Neural cell (in vitro differentiated cells): ENCODE results near the gene OGDH. TPM values are rescaled to one million over a fixed set of nuclear protein-coding genes. Genes with fewer than 3 reads are reported as not detected.

Experiments
- H2AFZ ChIP-seq: fragments of 200-600, 300-800 bp; sonication (generic), shearing (Covaris generic); 2 replicates; pipeline ENCODE4 v1.6.0; 2014; ENCODE audit warnings: low read depth, mild to moderate bottlenecking, antibody characterized with exemption, low read length, moderate library complexity
- H3F3A ChIP-seq: fragments of 200-600 bp; shearing (Covaris generic); 2 replicates; pipeline ENCODE4 v1.6.1; 2016; ENCODE audit warnings: mild to moderate bottlenecking, moderate library complexity, mixed read lengths, antibody characterized with exemption, low read length; ENCODE audit not compliant: insufficient read depth, poor library complexity, severe bottlenecking
- H3K27ac ChIP-seq: fragments of 200-600, 300-800 bp; sonication (generic), shearing (Covaris generic); 2 replicates; pipeline ENCODE4 v1.5.1; 2014; ENCODE audit warnings: mild to moderate bottlenecking, low read length, moderate library complexity
- H3K27me3 ChIP-seq: fragments of 300-800, 200-600 bp; sonication (generic), shearing (Covaris generic); 2 replicates; pipeline ENCODE4 v1.6.0; 2014; ENCODE audit warnings: mild to moderate bottlenecking, low read depth, low read length, moderate library complexity; ENCODE audit not compliant: insufficient read depth
- H3K36me3 ChIP-seq: fragments of 300-800, 200-600 bp; sonication (generic), shearing (Covaris generic); 2 replicates; pipeline ENCODE4 v1.5.1; 2014; ENCODE audit warnings: mild to moderate bottlenecking, antibody characterized with exemption, low read length, moderate library complexity; ENCODE audit not compliant: insufficient read depth
- H3K4me2 ChIP-seq: fragments of 300-800, 200-600 bp; sonication (generic), shearing (Covaris generic); 2 replicates; pipeline ENCODE4 v1.6.0; 2014; ENCODE audit warnings: mild to moderate bottlenecking, low read length
- H3K4me3 ChIP-seq: fragments of 300-800, 200-600 bp; sonication (generic), shearing (Covaris generic); 2 replicates; pipeline ENCODE4 v1.5.1; 2014; ENCODE audit warnings: mild to moderate bottlenecking, low read length, moderate library complexity
- H3K79me2 ChIP-seq: fragments of 200-600 bp; shearing (Covaris generic); replicated peaks from 2 replicates; pipeline ENCODE4 v1.6.0; 2014; ENCODE audit warnings: mild to moderate bottlenecking, low read length, moderate library complexity; ENCODE audit not compliant: insufficient read depth
- H3K9ac ChIP-seq: fragments of 300-800, 200-600 bp; sonication (generic), shearing (Covaris generic); 2 replicates; pipeline ENCODE4 v1.6.1; 2016; ENCODE audit warnings: mild to moderate bottlenecking, low read length, mixed read lengths
- H3K9me2 ChIP-seq: fragments of 200-600 bp; shearing (Covaris generic); 2 replicates; pipeline ENCODE4 v1.6.1; 2016; ENCODE audit warnings: mild to moderate bottlenecking, low read length, mixed read lengths; ENCODE audit not compliant: insufficient read depth
- H3K9me3 ChIP-seq: fragments of 200-600, 300-800 bp; sonication (generic), shearing (Covaris generic); 2 replicates; pipeline ENCODE4 v1.6.1; 2016; ENCODE audit warnings: mild to moderate bottlenecking, mixed run types, low read length, moderate library complexity, mixed read lengths
- H4K20me1 ChIP-seq: fragments of 200-600 bp; shearing (Covaris generic); 2 replicates; pipeline ENCODE4 v1.6.1; 2016; ENCODE audit warnings: mild to moderate bottlenecking, mixed run types; ENCODE audit not compliant: insufficient read depth
- EP300 ChIP-seq: fragments of 450-650 bp; conservative IDR thresholded peaks from 2 replicates; pipeline ENCODE4 v1.6.1; 2014; ENCODE audit warnings: antibody characterized with exemption, mild to moderate bottlenecking, moderate library complexity; ENCODE audit not compliant: poor library complexity, severe bottlenecking
- EZH2 ChIP-seq: fragments of 200-600, 300-800 bp; shearing (Covaris generic), sonication (generic); IDR thresholded peaks from 2 replicates; pipeline ENCODE4 v1.6.1; 2014; ENCODE audit warnings: antibody characterized with exemption, low read length, borderline replicate concordance, mild to moderate bottlenecking; ENCODE audit not compliant: insufficient read depth, poor library complexity, severe bottlenecking
- MXI1 ChIP-seq: fragments of 450-650 bp; conservative IDR thresholded peaks from 2 replicates; pipeline ENCODE4 v1.6.1; 2014; ENCODE audit warnings: antibody characterized with exemption, mild to moderate bottlenecking; ENCODE audit not compliant: poor library complexity, severe bottlenecking
- POLR2AphosphoS5 ChIP-seq: IDR thresholded peaks from 2 replicates; pipeline ENCODE4 v1.6.1; 2012
- RAD21 ChIP-seq: fragments of 450-650 bp; conservative IDR thresholded peaks from 2 replicates; pipeline ENCODE4 v1.6.1; 2014; ENCODE audit warnings: antibody characterized with exemption, mild to moderate bottlenecking, moderate library complexity
- SMC3 ChIP-seq: fragments of 450-650 bp; conservative IDR thresholded peaks from 2 replicates; pipeline ENCODE4 v1.6.1; 2014; ENCODE audit warnings: antibody characterized with exemption, mild to moderate bottlenecking, moderate library complexity; ENCODE audit not compliant: poor library complexity
- TAF1 ChIP-seq: IDR thresholded peaks from 2 replicates; pipeline ENCODE4 v1.6.1; 2012; ENCODE audit warnings: low read depth
- polyA plus RNA-seq: library from polyadenylated mRNA; depleted of rRNA; stranded (reverse); fragments of >200 nt; gene quantifications from 2 replicates; pipeline ENCODE4 v1.2.3, GENCODE V29; 2014
- TF ChIP-seq, protein P1 (sequence below): fragments of 450-650 bp; IDR thresholded peaks from 2 replicates; pipeline ENCODE4 v1.5.1; 2014; ENCODE audit warnings: antibody characterized with exemption, mild to moderate bottlenecking, moderate library complexity; ENCODE audit not compliant: poor library complexity, severe bottlenecking
- TF ChIP-seq, protein P2 (sequence below): IDR thresholded peaks from 2 replicates; pipeline ENCODE4 v1.6.1; 2012; ENCODE audit warnings: borderline replicate concordance

The OGDH gene
- polyA plus RNA-seq, 1 donor from 2014 or later = 16.9 TPM

DNA sequence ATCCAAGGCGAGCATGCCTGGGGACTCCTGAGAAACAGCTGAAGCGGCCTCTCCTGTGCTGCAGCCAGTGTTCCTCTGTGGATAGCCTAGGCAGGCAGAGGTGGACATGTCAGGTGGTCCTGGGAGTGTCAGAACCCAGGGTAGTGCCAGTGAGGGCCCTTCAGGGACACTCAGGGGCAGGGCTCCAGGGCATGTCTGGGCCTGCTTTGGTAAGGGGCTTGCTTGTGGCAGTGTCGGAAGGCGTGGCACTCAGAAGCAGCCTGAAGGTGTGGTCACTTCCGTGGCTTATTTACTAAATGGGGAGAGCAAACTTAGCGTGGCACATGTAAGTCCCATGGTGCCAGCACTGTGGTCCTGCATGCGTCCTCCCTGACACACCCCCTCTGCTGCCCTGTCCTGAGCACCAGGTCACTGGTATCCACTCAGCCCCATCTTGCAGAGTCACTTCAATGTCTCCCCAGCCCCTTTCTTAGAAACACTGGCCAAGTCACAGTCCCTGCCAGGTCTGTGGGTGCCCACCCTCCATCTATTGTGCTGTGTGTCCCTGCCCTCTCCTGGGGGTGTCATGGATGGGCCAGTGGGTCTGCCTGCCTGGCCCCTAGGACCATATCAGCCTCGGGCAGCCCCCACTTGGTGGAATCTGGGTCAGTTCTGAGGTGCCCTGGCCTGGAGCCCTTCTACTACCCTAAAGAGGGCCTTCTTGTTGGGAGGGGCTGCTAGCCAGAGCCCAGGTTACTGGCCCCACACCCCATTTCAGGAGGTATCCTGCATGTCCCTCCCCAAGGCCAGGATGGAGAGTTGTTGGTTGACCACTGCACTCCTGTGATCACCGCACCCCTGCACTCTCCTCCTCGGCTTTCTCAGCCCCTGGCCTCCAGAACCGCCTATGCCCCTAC lies 148.6 kb downstream of the OGDH start:
- Histone ChIP-seq H3K27ac (no peak overlapping the region), H3K4me2 (no peak overlapping the region), H3K9me2 (no peaks in the 10 kb centered on the region), H3K4me3 (no peak overlapping the region), H3F3A (no peaks in the 10 kb centered on the region), H3K79me2 (peaks cover 45% of the 10 kb centered on the region), H4K20me1 (peaks cover 17% of the 10 kb centered on the region), H3K9ac (no peak overlapping the region), H3K36me3 (peaks cover 4% of the 10 kb centered on the region), H3K9me3 (no peaks in the 10 kb centered on the region), H3K27me3 (no peaks in the 10 kb centered on the region), H2AFZ (no peak overlapping the region)
- TF ChIP-seq MXI1 (no peak), EZH2 (no peak), POLR2AphosphoS5 (no peak), RAD21 (no peak), SMC3 (no peak), TAF1 (no peak), EP300 (no peak)
- TF ChIP-seq, protein P1, sequence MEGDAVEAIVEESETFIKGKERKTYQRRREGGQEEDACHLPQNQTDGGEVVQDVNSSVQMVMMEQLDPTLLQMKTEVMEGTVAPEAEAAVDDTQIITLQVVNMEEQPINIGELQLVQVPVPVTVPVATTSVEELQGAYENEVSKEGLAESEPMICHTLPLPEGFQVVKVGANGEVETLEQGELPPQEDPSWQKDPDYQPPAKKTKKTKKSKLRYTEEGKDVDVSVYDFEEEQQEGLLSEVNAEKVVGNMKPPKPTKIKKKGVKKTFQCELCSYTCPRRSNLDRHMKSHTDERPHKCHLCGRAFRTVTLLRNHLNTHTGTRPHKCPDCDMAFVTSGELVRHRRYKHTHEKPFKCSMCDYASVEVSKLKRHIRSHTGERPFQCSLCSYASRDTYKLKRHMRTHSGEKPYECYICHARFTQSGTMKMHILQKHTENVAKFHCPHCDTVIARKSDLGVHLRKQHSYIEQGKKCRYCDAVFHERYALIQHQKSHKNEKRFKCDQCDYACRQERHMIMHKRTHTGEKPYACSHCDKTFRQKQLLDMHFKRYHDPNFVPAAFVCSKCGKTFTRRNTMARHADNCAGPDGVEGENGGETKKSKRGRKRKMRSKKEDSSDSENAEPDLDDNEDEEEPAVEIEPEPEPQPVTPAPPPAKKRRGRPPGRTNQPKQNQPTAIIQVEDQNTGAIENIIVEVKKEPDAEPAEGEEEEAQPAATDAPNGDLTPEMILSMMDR = no peak
- TF ChIP-seq, protein P2, sequence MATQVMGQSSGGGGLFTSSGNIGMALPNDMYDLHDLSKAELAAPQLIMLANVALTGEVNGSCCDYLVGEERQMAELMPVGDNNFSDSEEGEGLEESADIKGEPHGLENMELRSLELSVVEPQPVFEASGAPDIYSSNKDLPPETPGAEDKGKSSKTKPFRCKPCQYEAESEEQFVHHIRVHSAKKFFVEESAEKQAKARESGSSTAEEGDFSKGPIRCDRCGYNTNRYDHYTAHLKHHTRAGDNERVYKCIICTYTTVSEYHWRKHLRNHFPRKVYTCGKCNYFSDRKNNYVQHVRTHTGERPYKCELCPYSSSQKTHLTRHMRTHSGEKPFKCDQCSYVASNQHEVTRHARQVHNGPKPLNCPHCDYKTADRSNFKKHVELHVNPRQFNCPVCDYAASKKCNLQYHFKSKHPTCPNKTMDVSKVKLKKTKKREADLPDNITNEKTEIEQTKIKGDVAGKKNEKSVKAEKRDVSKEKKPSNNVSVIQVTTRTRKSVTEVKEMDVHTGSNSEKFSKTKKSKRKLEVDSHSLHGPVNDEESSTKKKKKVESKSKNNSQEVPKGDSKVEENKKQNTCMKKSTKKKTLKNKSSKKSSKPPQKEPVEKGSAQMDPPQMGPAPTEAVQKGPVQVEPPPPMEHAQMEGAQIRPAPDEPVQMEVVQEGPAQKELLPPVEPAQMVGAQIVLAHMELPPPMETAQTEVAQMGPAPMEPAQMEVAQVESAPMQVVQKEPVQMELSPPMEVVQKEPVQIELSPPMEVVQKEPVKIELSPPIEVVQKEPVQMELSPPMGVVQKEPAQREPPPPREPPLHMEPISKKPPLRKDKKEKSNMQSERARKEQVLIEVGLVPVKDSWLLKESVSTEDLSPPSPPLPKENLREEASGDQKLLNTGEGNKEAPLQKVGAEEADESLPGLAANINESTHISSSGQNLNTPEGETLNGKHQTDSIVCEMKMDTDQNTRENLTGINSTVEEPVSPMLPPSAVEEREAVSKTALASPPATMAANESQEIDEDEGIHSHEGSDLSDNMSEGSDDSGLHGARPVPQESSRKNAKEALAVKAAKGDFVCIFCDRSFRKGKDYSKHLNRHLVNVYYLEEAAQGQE = no peak

DNA sequence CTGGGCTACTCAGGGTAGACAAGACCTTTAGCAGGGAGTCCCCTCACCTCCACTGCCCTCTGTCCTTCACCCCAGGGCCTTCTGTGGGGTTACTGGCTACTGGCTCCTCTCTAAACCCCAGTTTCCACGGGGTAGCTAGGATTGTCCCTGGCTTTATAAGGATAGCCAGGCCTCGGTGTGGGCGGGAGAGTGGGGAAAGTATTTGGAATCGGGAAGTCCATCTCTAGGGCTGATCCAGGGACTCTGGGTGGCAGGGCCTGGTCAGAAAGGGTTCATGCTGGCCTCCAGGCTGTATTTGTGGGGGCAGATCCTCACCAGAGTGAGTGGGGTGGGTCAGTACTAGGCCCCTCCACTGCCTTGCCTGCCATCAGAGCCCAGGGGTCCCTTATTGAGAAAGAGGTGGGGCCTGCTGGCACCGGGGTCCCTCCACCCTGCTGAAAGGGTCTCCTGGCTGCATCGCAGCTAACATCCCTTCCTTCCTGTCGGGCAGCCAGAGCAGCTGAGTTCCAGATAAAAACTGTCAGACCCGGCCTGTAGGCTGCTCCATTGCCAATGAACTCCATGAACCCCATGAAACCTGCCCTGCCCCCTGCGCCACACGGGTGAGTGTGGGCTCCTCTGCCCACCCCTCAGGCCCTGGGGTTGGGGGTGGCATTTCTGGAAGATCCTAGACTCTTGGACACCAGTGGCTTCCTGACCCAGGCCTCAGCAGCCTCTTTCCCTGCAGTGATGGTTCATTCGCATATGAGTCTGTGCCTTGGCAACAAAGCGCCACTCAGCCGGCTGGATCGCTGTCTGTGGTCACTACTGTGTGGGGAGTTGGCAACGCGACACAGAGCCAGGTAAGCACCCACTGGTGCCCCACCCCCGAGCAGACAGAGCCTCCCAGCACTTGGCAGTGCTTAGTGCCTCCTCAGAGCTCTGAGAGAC lies 149.5 kb downstream of the OGDH start:
- Histone ChIP-seq H3K4me2 (no peak overlapping the region), H2AFZ (no peak overlapping the region), H3K36me3 (peaks cover 4% of the 10 kb centered on the region), H3K9me2 (no peaks in the 10 kb centered on the region), H3F3A (no peaks in the 10 kb centered on the region), H3K9me3 (no peaks in the 10 kb centered on the region), H3K9ac (no peak overlapping the region), H3K27me3 (no peaks in the 10 kb centered on the region), H3K4me3 (no peak overlapping the region), H3K79me2 (peaks cover 36% of the 10 kb centered on the region), H4K20me1 (peaks cover 17% of the 10 kb centered on the region), H3K27ac (no peak overlapping the region)
- TF ChIP-seq POLR2AphosphoS5 (no peak), EP300 (no peak), TAF1 (no peak), MXI1 (no peak), SMC3 (no peak), RAD21 (no peak), EZH2 (no peak)
- TF ChIP-seq, protein P2 = no peak
- TF ChIP-seq, protein P1 = no peak
